DOHH2 (cell line): ENCODE measurements around the gene C14orf132.

ENCODE experiments used
- H3F3A ChIP-seq: fragments of 200-600 bp; sonication (generic), shearing (Covaris generic); 2 replicates; pipeline ENCODE4 v1.6.0; 2016; ENCODE audit warnings: antibody characterized with exemption, mild to moderate bottlenecking; ENCODE audit not compliant: control insufficient read depth, insufficient read depth
- H3K27ac ChIP-seq: fragments of 200-600 bp; sonication (generic); 2 replicates; pipeline ENCODE4 v1.5.1; 2014; ENCODE audit warnings: low read depth, mild to moderate bottlenecking, low read length, moderate library complexity
- H3K27me3 ChIP-seq: fragments of 200-600 bp; sonication (generic); 2 replicates; pipeline ENCODE4 v1.6.1; 2014; ENCODE audit warnings: mild to moderate bottlenecking, low read length, mixed read lengths; ENCODE audit not compliant: control insufficient read depth
- H3K36me3 ChIP-seq: fragments of 200-600 bp; sonication (generic); 2 replicates; pipeline ENCODE4 v1.6.1; 2014; ENCODE audit warnings: mild to moderate bottlenecking, low read length, moderate library complexity, mixed read lengths; ENCODE audit not compliant: control insufficient read depth
- H3K4me1 ChIP-seq: fragments of 200-600 bp; sonication (generic); 2 replicates; pipeline ENCODE4 v1.6.1; 2014; ENCODE audit warnings: mild to moderate bottlenecking, low read length, mixed read lengths; ENCODE audit not compliant: control insufficient read depth
- H3K4me2 ChIP-seq: fragments of 200-600 bp; sonication (generic); 2 replicates; pipeline ENCODE4 v1.6.0; 2014; ENCODE audit warnings: mild to moderate bottlenecking, low read length, moderate library complexity
- H3K4me3 ChIP-seq: fragments of 200-600 bp; sonication (generic); 2 replicates; pipeline ENCODE4 v1.5.1; 2014; ENCODE audit warnings: mild to moderate bottlenecking, low read length, mixed read lengths
- H3K79me2 ChIP-seq: fragments of 200-600 bp; sonication (generic); 2 replicates; pipeline ENCODE4 v1.6.1; 2014; ENCODE audit warnings: mild to moderate bottlenecking, low read length, mixed read lengths; ENCODE audit not compliant: control insufficient read depth
- H3K9me2 ChIP-seq: fragments of 200-600 bp; sonication (generic); replicated peaks from 2 replicates; pipeline ENCODE4 v1.6.1; 2014; ENCODE audit warnings: mild to moderate bottlenecking, low read length, mixed read lengths; ENCODE audit not compliant: control insufficient read depth
- H3K9me3 ChIP-seq: fragments of 200-600 bp; sonication (generic); 2 replicates; pipeline ENCODE4 v1.6.1; 2014; ENCODE audit warnings: antibody characterized with exemption, low read length, mixed read lengths; ENCODE audit not compliant: control insufficient read depth, insufficient read depth
- H4K20me1 ChIP-seq: fragments of 200-600 bp; sonication (generic); 2 replicates; pipeline ENCODE4 v1.6.0; 2014; ENCODE audit warnings: low read depth, mild to moderate bottlenecking, antibody characterized with exemption, low read length, moderate library complexity; ENCODE audit not compliant: control insufficient read depth, insufficient read depth
- EZH2phosphoT487 ChIP-seq: fragments of 200-600 bp; sonication (generic); IDR thresholded peaks from 2 replicates; pipeline ENCODE4 v1.6.1; 2017; ENCODE audit warnings: borderline replicate concordance, mild to moderate bottlenecking, antibody characterized with exemption, low read length, moderate library complexity, mixed read lengths
- TF ChIP-seq, protein P1 (sequence below): fragments of 200-600 bp; sonication (generic); IDR thresholded peaks from one replicate; pipeline ENCODE4 v1.5.1; 2014; ENCODE audit warnings: antibody characterized with exemption, mild to moderate bottlenecking, low read depth, low read length; ENCODE audit not compliant: poor library complexity, severe bottlenecking

C14orf132 gene

GRCh38 chr14:96095581-96096476 lies 56.7 kb downstream of the C14orf132 start:
- Histone ChIP-seq H3K4me3 (no peak overlapping the region), H3K79me2 (no peaks in the 10 kb centered on the region), H3K27ac (no peak overlapping the region), H3K9me3 (no peaks in the 10 kb centered on the region), H3K9me2 (no peaks in the 10 kb centered on the region), H3F3A (no peaks in the 10 kb centered on the region), H3K36me3 (no peaks in the 10 kb centered on the region), H3K4me1 (peaks cover 4% of the 10 kb centered on the region; the same call in 1 of the 2 replicates), H3K4me2 (no peak overlapping the region), H3K27me3 (no peaks in the 10 kb centered on the region), H4K20me1 (no peaks in the 10 kb centered on the region)
- TF ChIP-seq, protein P1, sequence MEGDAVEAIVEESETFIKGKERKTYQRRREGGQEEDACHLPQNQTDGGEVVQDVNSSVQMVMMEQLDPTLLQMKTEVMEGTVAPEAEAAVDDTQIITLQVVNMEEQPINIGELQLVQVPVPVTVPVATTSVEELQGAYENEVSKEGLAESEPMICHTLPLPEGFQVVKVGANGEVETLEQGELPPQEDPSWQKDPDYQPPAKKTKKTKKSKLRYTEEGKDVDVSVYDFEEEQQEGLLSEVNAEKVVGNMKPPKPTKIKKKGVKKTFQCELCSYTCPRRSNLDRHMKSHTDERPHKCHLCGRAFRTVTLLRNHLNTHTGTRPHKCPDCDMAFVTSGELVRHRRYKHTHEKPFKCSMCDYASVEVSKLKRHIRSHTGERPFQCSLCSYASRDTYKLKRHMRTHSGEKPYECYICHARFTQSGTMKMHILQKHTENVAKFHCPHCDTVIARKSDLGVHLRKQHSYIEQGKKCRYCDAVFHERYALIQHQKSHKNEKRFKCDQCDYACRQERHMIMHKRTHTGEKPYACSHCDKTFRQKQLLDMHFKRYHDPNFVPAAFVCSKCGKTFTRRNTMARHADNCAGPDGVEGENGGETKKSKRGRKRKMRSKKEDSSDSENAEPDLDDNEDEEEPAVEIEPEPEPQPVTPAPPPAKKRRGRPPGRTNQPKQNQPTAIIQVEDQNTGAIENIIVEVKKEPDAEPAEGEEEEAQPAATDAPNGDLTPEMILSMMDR: no peak
- no peak for TF ChIP-seq EZH2phosphoT487

DNA sequence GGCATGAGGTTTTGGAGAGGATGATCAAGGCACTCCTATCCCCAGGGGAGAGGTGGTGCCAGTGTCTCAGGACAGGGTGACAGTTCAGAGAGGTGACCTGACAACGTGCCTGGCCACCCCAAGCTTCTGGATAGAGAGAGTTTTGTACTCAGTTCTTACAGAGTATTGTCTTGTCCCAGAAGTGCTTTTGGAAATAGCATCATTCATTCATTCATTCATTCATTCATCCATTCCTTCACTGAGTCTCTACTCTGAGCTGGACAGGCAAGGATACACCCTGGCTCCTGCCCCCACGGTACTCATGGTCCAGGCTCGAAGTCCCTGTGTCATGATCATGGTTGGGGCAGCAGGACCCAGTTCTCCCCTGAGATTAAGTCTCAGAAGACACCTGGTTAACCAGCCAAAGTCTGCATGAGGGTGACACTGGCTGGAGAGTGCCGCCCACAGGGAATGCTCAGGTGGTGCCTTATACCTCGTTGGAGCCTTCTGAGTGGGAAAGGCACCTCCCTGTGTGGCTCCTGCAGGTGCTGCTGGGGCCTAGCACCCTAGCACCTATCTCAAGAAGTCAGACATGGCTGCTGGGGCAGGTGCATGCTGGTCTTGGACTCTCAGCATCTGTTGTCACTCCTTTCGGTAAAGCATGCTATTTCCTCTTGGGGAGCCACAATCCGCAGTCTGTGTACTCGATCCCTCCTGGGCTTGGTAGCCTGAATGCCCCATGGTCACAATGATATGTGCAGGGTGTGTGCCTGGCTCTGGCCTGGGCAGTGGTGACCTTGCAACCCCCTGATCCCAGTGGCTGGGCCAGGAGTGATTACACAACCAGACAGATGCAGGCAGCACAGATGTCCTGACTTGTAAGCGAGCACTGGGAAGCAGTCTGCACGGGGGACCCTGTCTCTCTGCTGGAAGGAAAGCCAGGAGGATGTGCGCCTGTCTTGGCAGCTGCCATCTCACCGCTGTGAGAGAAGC lies 57.8 kb downstream of the C14orf132 start:
- Histone ChIP-seq H3K27ac (no peak overlapping the region), H3K36me3 (no peaks in the 10 kb centered on the region), H4K20me1 (no peaks in the 10 kb centered on the region), H3K4me1 (peaks cover 4% of the 10 kb centered on the region; the same call in 1 of the 2 replicates), H3K9me2 (no peaks in the 10 kb centered on the region), H3F3A (no peaks in the 10 kb centered on the region), H3K4me2 (no peak overlapping the region), H3K9me3 (no peaks in the 10 kb centered on the region), H3K4me3 (no peak overlapping the region), H3K79me2 (no peaks in the 10 kb centered on the region), H3K27me3 (no peaks in the 10 kb centered on the region)
- TF ChIP-seq, protein P1: no peak
- no peak for TF ChIP-seq EZH2phosphoT487

DNA sequence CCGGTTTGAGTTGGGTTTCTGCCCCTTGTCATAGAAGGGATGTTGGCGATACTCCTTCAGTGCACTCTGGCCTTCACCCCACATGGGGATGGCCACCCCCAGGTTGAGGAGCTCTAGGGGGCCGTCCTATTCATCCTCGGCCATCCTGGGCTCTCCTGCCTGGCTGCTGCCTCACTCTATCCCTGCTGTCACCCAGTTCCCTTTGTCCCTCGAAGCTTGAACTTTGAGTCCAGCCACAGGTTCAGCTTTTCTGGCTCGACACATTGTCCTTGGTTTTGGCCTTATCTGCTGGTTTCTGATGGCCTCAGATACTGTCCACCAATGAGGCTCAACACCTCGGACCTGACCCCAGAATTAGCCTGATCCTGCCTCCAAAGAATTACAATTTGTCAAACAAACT lies 58.6 kb downstream of the C14orf132 start:
- H3K4me3 ChIP-seq: no peak overlapping the region
- no peaks in the 10 kb centered on the region for H3K36me3 ChIP-seq
- no peaks in the 10 kb centered on the region for H3K9me2 ChIP-seq
- no peak overlapping the region for H3K27ac ChIP-seq
- H3K9me3 ChIP-seq: no peaks in the 10 kb centered on the region
- no peaks in the 10 kb centered on the region for H3K27me3 ChIP-seq
- no peaks in the 10 kb centered on the region for H4K20me1 ChIP-seq
- H3F3A ChIP-seq: no peaks in the 10 kb centered on the region
- no peaks in the 10 kb centered on the region for H3K79me2 ChIP-seq
- no peak overlapping the region for H3K4me2 ChIP-seq
- no peak for TF ChIP-seq EZH2phosphoT487
- TF ChIP-seq, protein P1: no peak
- peaks cover 4% of the 10 kb centered on the region; the same call in 1 of the 2 replicates for H3K4me1 ChIP-seq
